Measurements from ENCODE around the gene ERFL.

Gene ERFL

GRCh38 chr19:41930322-41930722 is 2.1 kb upstream of the ERFL start:
- no peak for TF ChIP-seq ZFX (IDR thresholded peaks at IDR 0.05)
- no peak for TF ChIP-seq CTCF (conservative IDR thresholded peaks at IDR 0.05)
- no peak overlapping the region for H3K27ac ChIP-seq

GRCh38 chr19:41929536-41930071 is 1.4 kb upstream of the ERFL start:
- TF ChIP-seq CTCF (conservative IDR thresholded peaks at IDR 0.05) (no peak), ZFX (IDR thresholded peaks at IDR 0.05) (no peak)

GRCh38 chr19:41928754-41929535 is 696 bp upstream of the ERFL start:
- no peak overlapping the region for H3K27ac ChIP-seq
- TF ChIP-seq ZFX (IDR thresholded peaks at IDR 0.05) (no peak), CTCF (conservative IDR thresholded peaks at IDR 0.05) (no peak)

More at GRCh38 chr19:41929536-41930071, 1.4 kb upstream of the ERFL start:
- H3K27ac ChIP-seq: no peak overlapping the region

- no peak overlapping the region for H3K27ac ChIP-seq
- TF ChIP-seq ZFX (IDR thresholded peaks at IDR 0.05) (no peak), CTCF (conservative IDR thresholded peaks at IDR 0.05) (no peak)
These were observed 604 bp downstream of the ERFL start for GRCh38 chr19:41927497-41928192.

GRCh38 chr19:41926763-41927496 is 1.3 kb downstream of the ERFL start:
- TF ChIP-seq CTCF (conservative IDR thresholded peaks at IDR 0.05) (no peak), ZFX (IDR thresholded peaks at IDR 0.05) (no peak)
- H3K27ac ChIP-seq: no peak overlapping the region

- H3K27ac ChIP-seq: no peak overlapping the region
- TF ChIP-seq ZFX (IDR thresholded peaks at IDR 0.05): no peak
- TF ChIP-seq CTCF (conservative IDR thresholded peaks at IDR 0.05): no peak
These were observed 2.1 kb downstream of the ERFL start for GRCh38 chr19:41926028-41926762.
